GM03348 (cell line): Measurements from ENCODE around the gene FBXL4.

Experiments
- DNase-seq: peaks from one replicate; pipeline ENCODE4 v3.0.0; 2012; ENCODE audit warnings: low spot score

Gene FBXL4

DNA sequence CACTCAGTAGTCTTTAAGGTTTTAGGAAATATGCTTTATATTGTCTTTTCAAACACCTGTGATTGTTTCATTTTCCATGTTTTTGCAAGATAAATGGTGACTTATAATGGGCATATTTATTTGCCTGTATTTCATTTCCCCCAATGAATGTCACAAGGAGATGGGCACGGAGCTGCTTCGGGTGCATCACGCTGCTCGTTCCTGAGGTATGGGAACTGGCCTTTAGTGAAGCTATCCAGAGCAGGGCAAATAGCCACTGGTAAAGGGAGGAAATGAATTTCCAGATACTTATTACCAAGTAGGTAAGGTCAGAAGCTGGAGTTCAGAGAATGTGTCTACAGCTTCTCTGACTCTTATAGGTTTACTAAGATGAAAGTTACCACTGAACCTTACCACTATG, 109.7 kb downstream of the FBXL4 start:
- no peak for DNase-seq

DNA sequence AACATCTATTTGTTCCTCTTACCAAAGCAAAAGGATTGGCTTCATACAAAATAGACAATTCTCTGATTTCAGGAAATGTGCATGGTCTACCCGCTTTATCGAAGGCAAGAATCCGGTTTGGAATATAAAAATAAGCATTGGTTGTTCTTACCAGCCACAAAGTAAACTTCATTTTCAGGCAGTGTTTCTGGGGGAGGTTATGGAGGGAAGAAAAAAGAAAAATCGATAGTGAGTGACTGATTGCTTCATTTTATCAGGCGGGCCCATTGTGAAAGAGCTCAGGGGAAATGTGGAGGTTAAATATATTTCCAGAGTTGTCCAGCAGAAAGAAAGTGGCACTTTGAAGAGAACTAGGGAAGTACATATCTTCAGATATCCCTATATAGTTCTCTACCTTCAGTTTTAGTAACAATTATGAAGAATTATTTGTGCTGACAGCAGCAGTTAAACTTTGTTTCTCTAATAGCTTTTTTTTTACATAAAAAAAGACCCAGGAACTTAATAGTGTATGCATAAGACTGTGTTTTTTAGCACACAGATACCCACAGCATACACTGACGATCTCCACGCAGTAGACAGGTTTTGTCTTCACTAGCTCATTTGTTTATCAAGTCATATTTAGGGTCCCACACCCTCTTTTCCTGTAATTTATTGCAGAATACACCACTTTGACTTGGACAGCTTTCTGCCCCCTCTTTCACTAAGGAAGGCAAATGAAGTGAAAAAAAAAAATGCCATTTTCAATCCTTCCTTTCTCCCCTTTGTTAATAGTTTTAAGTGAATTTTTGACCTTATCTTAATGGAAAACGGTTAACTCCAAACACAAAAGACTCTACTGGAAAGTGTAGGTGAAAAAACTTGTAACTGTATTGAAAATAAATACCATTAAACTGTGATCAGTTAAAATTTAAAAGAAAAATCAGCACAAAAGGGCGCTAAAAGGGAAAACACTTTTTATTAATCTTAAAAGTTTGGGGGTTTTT, 110.5 kb downstream of the FBXL4 start:
- no peak for DNase-seq

DNA sequence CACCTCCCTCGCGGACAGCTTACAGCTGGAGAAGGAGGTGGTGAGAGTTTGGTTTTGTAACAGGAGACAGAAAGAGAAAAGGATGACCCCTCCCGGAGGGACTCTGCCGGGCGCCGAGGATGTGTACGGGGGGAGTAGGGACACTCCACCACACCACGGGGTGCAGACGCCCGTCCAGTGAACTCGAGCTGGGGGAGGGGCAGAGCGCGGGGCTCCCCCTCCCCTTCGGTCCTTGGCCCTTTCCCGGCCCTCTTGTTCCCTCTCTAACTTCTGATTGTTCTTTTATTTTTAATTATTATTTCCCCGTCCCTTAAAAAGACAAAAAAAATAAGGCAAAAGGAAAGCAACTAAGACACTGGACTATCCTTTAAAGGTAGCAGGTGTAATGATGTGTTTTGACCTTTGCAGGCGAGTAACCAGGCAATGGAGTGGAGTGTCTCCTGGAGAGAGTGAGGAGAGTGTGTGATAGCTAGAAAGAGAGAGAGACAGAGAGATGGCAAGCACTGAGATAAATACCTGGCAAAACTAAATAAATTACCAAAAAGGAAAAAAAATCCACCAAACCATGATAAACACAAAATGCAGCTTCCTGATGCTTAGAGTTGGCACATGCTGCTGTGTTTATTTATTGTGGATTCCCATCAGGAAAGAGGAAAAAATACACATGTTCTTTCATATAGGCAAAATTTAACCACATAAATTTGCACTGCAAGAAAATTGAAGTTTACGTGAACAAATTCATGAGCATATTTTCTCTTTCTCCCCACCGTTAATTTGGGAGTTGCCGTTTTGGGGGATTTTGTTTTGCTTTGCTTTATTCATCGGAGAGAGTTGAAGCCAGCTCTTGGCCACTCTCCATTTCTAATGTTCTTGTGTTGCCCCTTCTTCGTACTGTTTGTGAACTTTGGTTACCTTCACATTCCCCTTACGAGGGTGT, 111.5 kb downstream of the FBXL4 start:
- no peak for DNase-seq

DNA sequence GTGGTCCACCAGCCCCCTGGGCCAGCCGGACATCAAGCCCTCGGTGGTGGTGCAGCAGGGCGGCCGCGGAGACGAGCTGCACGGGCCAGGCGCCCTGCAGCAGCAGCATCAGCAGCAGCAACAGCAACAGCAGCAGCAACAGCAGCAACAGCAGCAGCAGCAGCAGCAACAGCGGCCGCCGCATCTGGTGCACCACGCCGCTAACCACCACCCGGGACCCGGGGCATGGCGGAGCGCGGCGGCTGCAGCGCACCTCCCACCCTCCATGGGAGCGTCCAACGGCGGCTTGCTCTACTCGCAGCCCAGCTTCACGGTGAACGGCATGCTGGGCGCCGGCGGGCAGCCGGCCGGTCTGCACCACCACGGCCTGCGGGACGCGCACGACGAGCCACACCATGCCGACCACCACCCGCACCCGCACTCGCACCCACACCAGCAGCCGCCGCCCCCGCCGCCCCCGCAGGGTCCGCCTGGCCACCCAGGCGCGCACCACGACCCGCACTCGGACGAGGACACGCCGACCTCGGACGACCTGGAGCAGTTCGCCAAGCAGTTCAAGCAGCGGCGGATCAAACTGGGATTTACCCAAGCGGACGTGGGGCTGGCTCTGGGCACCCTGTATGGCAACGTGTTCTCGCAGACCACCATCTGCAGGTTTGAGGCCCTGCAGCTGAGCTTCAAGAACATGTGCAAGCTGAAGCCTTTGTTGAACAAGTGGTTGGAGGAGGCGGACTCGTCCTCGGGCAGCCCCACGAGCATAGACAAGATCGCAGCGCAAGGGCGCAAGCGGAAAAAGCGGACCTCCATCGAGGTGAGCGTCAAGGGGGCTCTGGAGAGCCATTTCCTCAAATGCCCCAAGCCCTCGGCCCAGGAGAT, 112.4 kb downstream of the FBXL4 start:
- peak; percentile 39 for DNase-seq

DNA sequence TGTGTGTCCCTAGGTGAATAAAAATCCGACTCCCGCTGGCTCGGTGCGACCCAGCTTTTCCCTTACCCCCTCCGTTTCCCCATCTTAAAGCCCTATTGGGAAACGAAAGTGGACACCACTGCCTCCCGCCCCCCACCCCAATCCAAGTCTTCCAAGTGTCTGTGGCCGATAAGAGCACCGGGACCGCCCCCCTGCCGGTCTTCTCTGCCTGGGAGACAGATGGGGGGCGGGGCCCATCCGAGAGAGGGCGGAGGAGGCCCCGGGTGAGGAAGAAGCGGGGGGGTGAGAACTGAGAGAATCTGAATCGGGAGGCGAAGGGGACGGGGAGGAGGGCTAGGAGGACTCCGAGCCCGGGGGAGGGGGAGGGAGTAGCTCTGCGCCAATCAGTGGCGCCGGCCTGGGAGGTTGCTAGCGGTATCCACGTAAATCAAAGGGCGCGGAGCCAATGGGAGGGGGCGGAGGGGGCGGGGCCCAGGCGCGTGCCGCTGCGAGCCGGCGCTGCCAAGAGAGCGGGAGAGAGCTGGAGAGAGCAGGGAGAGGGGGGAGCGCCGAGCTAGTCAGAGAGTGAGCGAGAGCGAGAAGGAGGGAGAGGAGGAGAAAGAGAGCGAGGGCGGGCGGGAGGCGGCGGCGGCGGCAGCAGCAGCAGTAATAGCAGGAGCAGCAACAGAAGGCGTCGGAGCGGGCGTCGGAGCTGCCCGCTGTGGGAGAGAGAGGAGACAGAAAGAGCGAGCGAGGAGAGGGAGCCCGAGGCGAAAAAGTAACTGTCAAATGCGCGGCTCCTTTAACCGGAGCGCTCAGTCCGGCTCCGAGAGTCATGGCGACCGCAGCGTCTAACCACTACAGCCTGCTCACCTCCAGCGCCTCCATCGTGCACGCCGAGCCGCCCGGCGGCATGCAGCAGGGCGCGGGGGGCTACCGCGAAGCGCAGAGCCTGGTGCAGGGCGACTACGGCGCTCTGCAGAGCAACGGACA, 113.4 kb downstream of the FBXL4 start, which contains the start of gene POU3F2:
Gene POU3F2 (plus strand): TSS at position 515 of the 972 bp plus-strand sequence. CDS start 300 bp downstream, at position 815.
- peak; percentile 90 for DNase-seq

DNA sequence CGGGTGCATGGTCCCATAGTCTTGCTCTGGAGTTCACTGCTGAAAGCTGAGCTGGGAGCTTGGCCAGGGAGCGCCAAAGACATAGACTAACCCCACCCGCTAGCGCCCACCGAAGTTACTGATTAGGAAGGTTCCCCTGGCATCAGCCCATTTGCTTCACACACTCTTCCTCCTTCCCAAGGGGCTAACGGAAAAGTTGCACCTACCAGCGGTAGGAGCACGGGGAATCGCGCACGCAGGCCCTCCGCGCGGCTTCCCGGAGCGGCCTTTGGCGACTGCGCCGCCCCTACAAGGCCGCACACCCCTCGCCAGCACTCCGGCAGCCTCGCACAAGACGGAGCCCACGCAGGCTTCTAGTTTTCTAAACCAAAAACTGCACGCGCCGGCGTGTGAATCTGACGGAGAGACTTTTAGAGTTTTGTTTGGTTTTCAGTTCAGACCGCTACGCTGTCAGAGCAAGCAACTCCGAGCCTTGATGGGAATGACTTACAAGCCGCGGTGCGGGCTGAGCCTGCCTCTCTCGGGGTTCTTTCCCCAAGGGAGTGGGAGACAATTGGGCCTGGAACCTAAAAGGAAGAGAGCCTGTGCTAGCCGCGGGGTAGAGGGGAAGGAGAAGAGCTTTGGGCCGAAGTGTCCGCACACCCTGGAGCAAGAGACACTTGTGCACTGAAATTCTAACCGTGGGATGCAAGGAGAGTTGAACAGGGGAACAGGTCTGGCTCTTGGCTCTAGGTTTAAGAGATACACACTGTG, 114.3 kb downstream of the FBXL4 start:
- no peak for DNase-seq

DNA sequence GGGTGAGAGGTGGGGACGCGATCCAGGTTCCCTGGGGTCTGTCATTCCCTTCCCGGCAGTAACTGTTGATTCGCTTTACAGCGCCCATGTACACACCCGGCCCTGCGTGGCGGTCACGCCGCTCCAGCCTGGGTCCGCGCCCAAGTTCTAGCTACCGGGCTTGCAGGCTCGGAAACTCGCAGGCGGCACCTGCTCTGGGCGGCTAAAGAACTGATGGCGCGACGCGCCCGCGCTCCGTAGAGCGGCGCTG, 114.8 kb downstream of the FBXL4 start:
- no peak for DNase-seq

DNA sequence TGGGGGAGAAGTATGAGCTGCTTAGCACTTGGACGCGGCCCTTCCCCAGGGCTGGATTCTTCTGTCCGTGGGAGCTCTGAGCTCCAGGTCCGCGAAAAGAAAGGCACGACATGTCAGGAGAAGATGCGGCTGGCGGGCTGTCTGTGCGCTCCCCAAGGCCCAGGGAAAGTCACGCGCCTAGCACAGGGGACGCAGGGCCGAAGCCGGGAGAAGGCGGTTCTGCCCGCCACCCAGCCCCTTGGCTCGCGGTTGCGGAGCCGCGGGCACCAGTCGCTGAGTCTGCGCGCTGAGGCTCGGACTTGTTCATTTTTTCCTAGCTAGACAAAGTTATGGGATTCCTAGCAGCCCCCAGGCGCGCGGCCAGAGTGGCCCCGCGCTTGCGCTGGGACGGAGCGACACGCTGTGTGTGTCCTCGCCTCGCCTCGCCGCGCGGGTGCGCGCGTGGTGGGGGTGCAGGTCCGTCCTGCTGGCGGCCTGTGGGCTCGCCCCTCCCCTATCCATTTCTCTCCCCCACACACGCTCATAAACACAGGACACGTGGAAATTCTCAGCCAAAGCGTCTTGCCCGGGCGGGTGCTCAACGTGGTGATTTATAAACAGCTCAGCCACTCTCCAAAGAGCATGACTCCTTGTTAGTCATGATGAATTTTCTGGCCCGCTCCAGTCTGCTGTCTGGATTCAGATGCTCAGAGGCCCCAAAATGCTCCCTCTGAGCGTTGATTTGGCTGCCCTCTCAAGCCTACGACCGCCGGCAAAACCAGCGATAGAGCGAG, 115.3 kb downstream of the FBXL4 start:
- peak; percentile 86 for DNase-seq

DNA sequence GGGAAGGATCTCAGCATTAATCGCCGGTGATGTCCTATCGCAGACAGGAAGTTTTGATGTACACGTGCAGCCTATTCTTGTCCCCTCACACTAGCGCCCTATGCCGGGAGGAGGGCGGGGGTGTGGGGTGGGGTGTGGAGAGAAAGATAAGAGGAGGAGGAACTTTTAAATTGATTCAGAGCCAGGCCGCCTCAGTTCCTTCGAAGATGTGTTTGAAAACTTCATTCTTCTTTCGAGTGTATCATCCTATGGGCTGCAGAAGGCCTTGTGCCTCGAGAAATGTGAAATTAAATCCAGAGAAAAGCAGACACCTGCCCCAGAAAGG, 115.8 kb downstream of the FBXL4 start:
- no peak for DNase-seq

DNA sequence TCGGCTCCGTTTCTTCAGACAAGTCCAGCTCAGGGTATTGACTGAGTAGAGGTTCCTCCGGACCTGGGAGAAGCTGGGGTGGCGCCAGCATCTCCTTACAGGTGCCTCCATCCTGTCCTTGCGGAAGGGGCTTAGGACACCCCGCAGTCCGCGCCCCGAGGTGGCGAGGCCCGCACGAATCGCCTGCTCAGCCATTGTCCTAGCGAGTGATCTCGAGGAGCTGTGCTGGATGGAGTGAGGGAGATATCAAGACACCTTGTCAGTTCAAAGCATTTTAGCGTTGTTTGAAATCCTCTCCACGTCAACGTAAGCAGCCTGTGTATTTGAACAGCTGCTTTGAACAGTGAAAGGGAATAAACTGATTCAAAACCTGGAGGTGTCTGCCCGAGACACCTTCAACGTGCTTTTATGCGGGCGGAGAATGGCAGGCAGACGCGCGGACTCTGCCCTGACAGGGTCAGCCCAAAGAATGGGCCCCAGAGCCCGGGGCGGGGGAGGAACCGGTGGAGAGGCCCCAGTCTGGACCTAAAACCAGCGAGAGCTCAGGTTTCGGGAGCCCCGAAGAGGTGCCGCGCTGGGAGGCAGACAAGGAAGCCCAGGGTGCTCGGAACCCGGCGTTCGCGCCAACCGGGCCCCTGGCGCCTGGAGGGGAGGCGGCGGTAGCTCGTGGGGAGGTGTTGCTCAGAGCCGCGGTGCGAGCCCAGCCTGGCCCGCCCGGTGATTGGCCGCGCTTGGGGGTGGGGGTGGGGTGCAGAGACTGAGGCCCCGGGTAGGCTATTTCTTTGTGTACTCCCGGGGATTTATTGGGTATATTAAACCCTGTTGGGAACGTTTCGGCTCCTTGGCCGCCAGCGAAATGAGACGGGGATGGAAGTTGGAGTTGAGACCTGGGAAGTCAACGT, 116.4 kb downstream of the FBXL4 start:
- DNase-seq: no peak

DNA sequence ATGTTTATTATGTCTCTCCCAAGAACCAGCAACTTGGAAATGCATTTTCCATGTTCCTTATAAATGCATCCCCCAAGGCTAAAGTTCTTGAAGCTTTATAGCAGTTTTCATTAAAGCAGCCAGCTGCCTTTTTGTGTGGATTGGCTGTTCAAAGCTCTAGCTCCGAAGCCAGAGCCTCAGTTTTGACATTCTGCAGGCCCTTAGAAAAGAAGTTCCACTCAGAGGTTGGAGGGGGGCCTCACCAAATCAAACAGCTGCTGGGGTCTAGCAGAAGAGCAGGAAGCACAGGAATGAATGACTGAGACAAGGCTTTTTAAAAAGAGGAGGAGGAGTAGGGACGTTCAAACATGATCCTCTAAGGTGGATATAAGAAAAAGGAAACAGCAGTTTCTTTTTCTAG, 117.6 kb downstream of the FBXL4 start:
- no peak for DNase-seq

DNA sequence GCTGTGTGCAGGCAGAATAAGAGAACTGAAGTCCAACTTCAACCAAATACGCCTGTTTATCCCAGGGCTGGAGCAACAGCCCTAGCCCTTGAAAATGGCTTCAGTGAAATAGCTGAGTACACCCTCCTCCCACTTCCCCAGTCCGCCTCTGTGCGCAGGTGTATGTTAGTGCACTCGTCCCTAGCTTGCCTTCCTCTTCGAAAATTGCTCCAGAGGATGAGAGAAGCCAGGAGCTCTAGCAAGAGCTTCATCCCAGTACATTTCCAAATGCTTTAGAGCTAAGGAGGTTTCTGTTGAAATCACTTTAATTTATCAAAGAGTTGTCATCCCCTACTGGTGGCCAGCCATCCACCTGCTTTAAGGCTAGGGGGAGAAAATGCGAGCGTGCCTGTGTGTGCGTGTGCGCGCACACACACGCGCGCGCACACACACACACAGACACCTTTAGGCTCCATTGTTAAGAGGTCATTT, 118.8 kb downstream of the FBXL4 start:
- DNase-seq: no peak

DNA sequence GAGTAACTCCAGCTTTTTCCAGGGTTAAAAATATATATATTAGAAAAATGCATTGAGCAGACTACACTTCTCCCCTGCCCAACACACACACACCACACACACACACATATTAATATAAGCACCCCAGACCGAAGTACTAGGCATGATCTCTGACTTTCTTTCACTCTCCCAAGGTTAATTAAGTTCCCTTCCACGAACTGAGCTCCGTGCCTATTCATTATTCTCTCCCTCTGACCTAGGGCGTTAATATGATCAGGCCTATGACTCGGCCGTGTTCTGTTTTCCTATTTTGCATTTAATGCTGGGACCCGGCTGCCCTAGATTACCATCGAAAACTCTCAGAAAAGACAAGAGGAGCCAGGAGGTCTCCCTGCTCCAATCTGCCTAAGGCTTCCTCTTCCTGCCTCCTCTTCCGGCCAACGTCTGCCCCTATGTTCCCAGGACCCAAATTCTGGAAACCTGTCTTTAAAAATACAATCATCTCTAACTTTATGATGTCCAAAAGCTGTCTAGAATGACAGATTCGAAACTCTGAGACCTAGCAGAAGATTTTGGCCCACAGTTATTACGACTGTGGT, 119.4 kb downstream of the FBXL4 start:
- DNase-seq: no peak

DNA sequence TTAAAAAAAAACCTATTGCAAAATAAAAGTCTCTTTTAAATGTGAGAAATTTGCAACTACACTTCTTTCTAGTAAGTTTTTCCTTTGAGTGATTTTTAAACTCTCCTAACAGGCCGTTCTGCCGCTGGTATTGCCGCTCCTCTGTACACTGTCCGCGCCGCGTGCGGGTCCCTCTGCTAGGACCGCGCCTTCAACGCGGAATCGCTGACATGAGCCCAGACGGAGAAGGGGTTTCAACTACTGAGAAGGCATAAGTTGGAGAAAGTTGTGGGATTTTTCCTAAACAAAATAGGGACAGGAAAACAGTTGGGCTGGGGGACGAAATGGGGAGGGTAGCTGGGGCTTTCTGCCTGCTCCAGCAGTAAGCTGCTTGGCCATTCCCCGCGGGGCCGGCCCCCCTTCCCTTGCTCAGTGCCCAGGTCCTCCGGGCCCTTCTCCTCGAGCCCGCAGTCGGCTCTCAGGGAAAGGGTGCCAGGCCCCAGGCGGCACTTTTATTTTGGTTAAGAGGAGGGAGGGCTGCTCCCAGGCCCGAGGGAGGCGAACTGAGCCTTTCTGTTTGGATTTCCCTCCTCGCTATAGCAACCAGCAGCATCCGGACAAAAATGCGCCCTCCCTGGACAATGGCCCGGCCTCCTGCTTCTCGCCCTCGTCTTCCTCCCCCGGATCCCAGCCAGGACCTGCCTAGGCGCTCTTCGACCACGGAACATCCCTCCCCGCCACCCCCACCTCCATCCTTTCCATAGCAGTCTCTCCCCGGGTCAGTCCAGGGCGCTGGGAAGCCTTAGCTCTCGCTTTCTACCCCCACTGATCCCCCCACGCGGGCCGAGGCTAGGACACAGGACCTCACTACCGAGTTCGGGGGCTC, 120.2 kb downstream of the FBXL4 start:
- DNase-seq: no peak

DNA sequence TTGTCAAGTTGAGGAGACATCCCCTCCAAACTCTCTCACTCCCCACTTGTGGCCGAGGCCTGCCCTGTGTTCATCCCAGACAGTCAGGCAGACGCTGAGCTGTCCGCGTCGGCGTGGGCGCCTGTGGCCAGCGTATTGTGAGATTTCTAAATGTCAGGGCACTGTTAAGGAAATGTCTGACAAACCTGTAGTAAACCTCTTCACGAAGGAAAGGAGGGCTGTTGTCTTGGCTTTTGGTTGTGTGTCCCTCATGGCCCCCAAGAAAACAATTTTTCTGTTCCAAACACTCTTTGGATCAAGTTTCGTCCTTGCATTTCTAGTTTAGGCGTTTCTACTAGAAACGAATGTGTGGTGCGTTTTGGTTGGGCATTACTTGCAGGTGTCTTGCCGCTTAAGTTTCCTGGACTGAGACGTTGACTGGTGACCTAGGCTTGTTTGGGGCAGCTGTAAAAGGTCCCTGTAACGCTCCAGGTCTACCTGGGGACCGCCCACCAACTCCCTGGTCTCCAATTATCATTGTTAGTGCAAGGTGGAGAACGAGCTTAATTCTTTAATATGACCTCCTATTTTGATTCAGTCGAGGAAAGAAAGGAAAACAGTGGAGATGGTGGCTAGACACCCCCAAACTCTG, 122.0 kb downstream of the FBXL4 start:
- DNase-seq: no peak

DNA sequence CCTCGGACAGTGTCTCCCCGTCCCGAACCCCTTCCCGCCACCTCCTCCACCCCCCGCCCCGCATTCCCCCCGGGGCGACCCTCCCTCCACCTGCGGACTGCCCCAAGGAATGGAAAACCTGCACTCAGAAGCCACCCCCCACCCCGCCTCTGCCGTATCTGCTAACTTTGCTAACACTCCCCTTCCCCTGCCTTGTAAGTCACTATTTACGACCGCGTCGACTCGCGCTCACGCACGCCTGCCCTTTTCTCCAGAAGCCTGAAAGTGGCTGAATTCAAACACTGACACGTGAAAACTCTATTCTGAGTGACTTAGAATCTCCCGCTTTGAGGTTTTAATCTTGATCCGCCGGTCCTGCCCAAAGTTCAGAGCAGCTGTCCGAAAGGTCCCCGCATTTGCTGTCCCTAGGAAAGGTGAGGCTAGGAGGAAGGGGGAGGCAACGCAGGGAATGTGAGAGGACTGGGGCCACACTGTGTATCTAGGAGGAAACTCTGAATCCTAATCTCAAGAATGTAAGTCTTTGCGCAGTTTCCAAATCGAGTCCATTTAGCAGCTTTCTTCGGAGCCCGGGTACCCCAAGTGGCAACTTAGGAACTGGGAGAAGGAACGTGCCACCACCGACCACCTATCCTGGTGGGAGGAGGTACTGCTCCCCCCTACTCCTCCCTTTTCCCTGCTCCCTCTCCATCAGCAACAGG, 122.7 kb downstream of the FBXL4 start:
- no peak for DNase-seq
